GM19025 (cell line): ENCODE measurements around the gene MSH6.
"Not testable (repeated sequence)": the region's sequence is repeated elsewhere in the genome, so short reads cannot be mapped to it uniquely, and the experiment has no call there.

Source experiments
- ATAC-seq: cut with Tn5 transposase; IDR thresholded peaks from one replicate; pipeline ENCODE4 v1.9.1; 2021; ENCODE audit warnings: mild to moderate bottlenecking, low read depth, moderate library complexity; ENCODE audit not compliant: unreplicated experiment

The MSH6 gene

GRCh38 chr2:47833516-47833968 is 50.6 kb downstream of the MSH6 start:
- peak; percentile 44 for ATAC-seq

DNA sequence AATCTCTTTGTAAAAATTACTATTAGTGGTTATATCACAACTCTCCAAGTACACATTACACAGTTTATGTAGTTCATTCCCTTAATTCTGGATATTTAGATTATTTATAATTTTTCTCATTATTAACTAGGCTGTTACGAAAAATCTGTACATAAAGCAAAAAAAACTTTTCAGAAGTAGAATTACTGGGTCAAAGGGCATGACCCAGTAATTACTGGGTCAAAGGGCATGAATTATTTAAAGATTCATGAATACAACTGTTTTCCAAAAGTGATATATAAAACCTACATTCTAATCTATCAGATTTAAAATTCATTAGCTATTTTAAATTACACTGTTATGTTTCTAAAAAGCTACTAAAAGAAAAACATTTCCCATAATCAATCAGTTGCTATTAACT is 55.3 kb downstream of the MSH6 start:
- ATAC-seq, result no peak

DNA sequence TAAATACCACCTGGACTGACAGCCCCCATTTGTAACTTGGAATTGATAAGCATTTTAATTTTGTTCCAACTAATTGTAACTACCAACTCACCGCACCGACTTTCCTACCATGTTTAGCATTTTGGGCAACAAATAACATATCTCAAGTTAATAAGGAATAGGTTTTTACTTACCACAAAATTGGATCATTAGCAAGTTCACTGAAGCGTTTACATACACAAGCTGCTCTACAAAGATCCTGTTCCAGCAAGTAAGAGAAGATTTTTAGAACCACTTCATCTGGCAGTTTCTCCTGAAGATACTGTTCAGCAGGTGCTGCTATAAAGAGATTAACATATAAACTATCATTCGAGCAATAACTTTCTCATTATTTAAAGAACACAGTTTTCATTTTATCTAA is 55.7 kb downstream of the MSH6 start:
- no peak for ATAC-seq

- no peak for ATAC-seq
Observed at GRCh38 chr2:47842846-47843245, 59.9 kb downstream of the MSH6 start.

DNA sequence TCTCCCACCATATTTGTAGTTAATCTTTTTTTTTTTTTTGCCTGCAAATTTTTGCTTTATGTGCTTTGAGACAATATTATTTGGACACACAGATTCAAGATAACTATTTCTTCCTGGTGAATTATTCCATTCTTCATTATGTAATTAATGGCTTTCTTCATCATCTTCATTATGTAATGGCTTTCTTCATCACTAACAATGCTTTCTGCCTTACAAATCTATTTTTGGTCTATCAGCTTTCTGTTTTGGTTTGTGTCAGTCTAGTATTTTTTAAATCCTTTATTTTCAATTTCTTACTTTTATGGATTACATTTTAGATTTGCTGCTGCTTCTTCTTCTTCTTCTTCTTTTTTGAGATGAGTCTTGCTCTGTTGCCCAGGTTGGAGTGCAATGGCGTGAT is 60.5 kb downstream of the MSH6 start:
- ATAC-seq, result no peak

GRCh38 chr2:47844162-47844561 is 61.2 kb downstream of the MSH6 start:
- ATAC-seq, result no peak

DNA sequence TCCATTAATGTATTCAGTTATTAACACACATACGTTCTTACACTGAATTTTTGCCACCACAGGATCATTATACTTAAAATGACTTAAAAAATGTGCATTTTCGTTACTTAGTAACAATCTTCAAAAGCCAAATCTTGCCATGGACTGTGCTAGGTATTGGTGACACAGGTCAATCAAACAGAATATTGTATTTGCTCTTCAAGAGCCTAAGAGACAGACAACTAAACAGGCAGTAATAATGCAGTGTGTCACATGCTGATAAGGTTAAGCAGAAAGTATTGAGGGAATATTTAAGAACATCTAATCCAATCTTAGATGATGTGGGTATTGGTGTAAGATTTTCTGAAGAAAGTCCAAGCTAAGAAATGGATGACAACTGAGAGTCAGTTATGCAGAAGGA is 66.4 kb downstream of the MSH6 start:
- ATAC-seq, result no peak

DNA sequence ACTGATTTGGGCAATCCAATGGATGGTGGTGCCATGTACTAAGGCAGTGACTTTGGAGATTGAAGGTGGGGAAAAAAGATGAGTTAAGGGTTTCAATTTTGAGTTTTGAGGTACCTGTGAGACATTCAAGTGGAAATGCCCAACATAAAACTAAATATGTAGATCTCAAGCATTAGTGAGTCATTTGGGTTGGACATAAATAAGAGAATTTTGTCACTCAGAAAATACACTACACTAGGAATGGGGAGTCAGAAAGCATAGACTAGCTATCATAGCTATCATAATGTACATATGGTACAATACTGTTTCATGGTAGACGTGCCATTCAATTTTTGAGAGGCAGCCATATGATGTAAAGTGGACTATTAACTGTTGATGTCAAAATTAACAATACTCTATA is 67.3 kb downstream of the MSH6 start:
- ATAC-seq, result no peak

- not testable (repeated sequence) for ATAC-seq
Observed at GRCh38 chr2:47853067-47853777, 70.3 kb downstream of the MSH6 start.
